Stomach (tissue), 9 donors: ENCODE data around the gene KIRREL2. TPM values are rescaled to one million over a fixed set of nuclear protein-coding genes. Genes with fewer than 3 reads are reported as not detected.
"Not testable (repeated sequence)": the region's sequence is repeated elsewhere in the genome, so short reads cannot be mapped to it uniquely, and the experiment has no call there.

Experiments
- DNase-seq, 2 donors: peaks; one replicate each; pipeline versions ENCODE4 v3.0.0 to v3.0.0-alpha.2; 2013 to 2019
- H3K27ac ChIP-seq, 5 donors: fragments of 200-600 bp in 4 of 5; sonication (generic) in 4 of 5; one replicate each; pipeline ENCODE4 v1.5.1; 2013 to 2019; ENCODE audit warnings: mild to moderate bottlenecking in 1 of 5, moderate library complexity in 1 of 5
- H3K27me3 ChIP-seq, 3 donors: fragments of 200-600 bp; sonication (generic); one replicate each; pipeline ENCODE4 v1.5.1; 2017 to 2019; ENCODE audit warnings: mixed run types in 1 of 3
- H3K36me3 ChIP-seq, 4 donors: fragments of 200-600 bp; sonication (generic); 1 replicate in 3 of 4; 2 replicates in 1 of 4; pipeline ENCODE4 v1.5.1; 2016 to 2019
- H3K4me1 ChIP-seq, 4 donors: fragments of 200-600 bp; sonication (generic); one replicate each; pipeline ENCODE4 v1.5.1; 2016 to 2019
- H3K4me3 ChIP-seq, 4 donors: fragments of 200-600 bp; sonication (generic) in 3 of 4; one replicate each; pipeline ENCODE4 v1.5.1; 2016 to 2019; ENCODE audit warnings: mild to moderate bottlenecking in 1 of 4
- H3K9me3 ChIP-seq, 4 donors: fragments of 200-600 bp; sonication (generic); one replicate each; pipeline ENCODE4 v1.5.1; 2016 to 2019
- CTCF ChIP-seq, 7 experiments: fragments of 450-650 bp in 4 of 7; fragments of 200-600 bp in 3 of 7; sonication (generic) in 3 of 7; IDR thresholded peaks; one replicate each; pipeline ENCODE4 v1.5.1; 2016 to 2019; ENCODE audit warnings: antibody characterized with exemption in 7 of 7, control low read depth in 2 of 7, mild to moderate bottlenecking in 1 of 7
- EP300 ChIP-seq: sonication (generic); formaldehyde crosslinking; IDR thresholded peaks from one replicate; pipeline ENCODE4 v1.6.1; 2017; ENCODE audit warnings: antibody characterized with exemption
- POLR2A ChIP-seq, 4 donors: fragments of 450-650 bp; IDR thresholded peaks; one replicate each; pipeline ENCODE4 v1.6.1; 2016; ENCODE audit warnings: antibody characterized with exemption in 4 of 4, control low read depth in 2 of 4, mild to moderate bottlenecking in 1 of 4, moderate library complexity in 1 of 4
- POLR2AphosphoS5 ChIP-seq, 3 donors: sonication (generic); formaldehyde crosslinking; IDR thresholded peaks; one replicate each; pipeline ENCODE4 v1.6.1; 2016; ENCODE audit warnings: antibody characterized with exemption in 3 of 3
- WGBS, 5 donors: extraction: QIAGEN DNeasy Blood & Tissue Kit in 3 of 5; methylation state at CpG; one replicate each; pipeline versions ENCODE4 v1.1.5 to v1.1.7; 2013 to 2018; 5-methylcytosine and 5-hydroxymethylcytosine counted together
- intact Hi-C: fragments of 100-400 bp; cut with DNase I; formaldehyde crosslinking; loops from one replicate; pipeline ENCODE4 v1.15.1; 2023; ENCODE audit warnings: low total_unique reads
- polyA plus RNA-seq, 3 donors: library from polyadenylated mRNA; stranded (reverse); fragments of 200-250 nt; gene quantifications; one replicate each; pipeline ENCODE4 v1.2.3, GENCODE V29; 2013
- total RNA-seq, 5 donors: library from RNA; depleted of rRNA; stranded (reverse); fragments of >200 nt; gene quantifications; one replicate each; pipeline versions ENCODE4 v1.1.0 to v1.2.3, GENCODE V29; 2014 to 2016
- donor health status: healthy with polysubstance abuse.
- donor health status: Bipolar disorder and iron deficiency.
- donor health status: healthy.

Gene KIRREL2
- total and polyA plus RNA-seq, 8 donors = 0.43 to 0.73 (median 0.61) TPM; not detected in 4

- 86 to 95% (median 93%) methylated on average over 9 to 18 of the region's 18 CpGs for WGBS, 5 donors
- H3K9me3 ChIP-seq = no peaks in the 10 kb centered on the region
- H3K27ac ChIP-seq = no peak overlapping the region
- no peak for TF ChIP-seq POLR2A (IDR thresholded peaks at IDR 0.05)
- no peak for TF ChIP-seq CTCF (IDR thresholded peaks at IDR 0.05)
- TF ChIP-seq EP300 = no peak
- no peak for TF ChIP-seq POLR2AphosphoS5 (IDR thresholded peaks at IDR 0.05)
- peaks cover 30 to 79% (median 77%) of the 10 kb centered on the region in 4 donors for H3K36me3 ChIP-seq
- no peaks in the 10 kb centered on the region for H3K4me1 ChIP-seq
- no peak overlapping the region for H3K4me3 ChIP-seq
- DNase-seq = no peak
- intact Hi-C loops = no loop called here
- H3K27me3 ChIP-seq = no peaks in the 10 kb centered on the region
These were observed 32.8 kb downstream of the KIRREL2 start for GRCh38 chr19:35889370-35890112.

- H3K9me3 ChIP-seq = no peaks in the 10 kb centered on the region
- no peaks in the 10 kb centered on the region for H3K4me1 ChIP-seq
- H3K4me3 ChIP-seq = no peak overlapping the region
- 91 to 98% (median 95%) methylated on average over 13 of the region's 13 CpGs for WGBS, 5 donors
- DNase-seq = no peak
- H3K27me3 ChIP-seq = no peaks in the 10 kb centered on the region
- TF ChIP-seq CTCF (IDR thresholded peaks at IDR 0.05) = no peak
- TF ChIP-seq POLR2A (IDR thresholded peaks at IDR 0.05) = no peak
- no peak overlapping the region for H3K27ac ChIP-seq
- H3K36me3 ChIP-seq = peaks cover 36 to 85% (median 83%) of the 10 kb centered on the region in 4 donors
- intact Hi-C loops = no loop called here
These were observed 33.5 kb downstream of the KIRREL2 start for GRCh38 chr19:35890113-35890650.

- H3K36me3 ChIP-seq = peaks cover 50 to 99% (median 96%) of the 10 kb centered on the region in 4 donors
- intact Hi-C loops = not testable (repeated sequence)
These were observed 35.1 kb downstream of the KIRREL2 start for GRCh38 chr19:35891819-35892218.

GRCh38 chr19:35894342-35894741, 37.6 kb downstream of the KIRREL2 start:
- WGBS, 5 donors = 90 to 96% (median 94%) methylated on average over 2 of the region's 2 CpGs
- H3K4me3 ChIP-seq = no peak overlapping the region
- H3K36me3 ChIP-seq = peaks cover 36 to 83% (median 81%) of the 10 kb centered on the region in 4 donors

More at GRCh38 chr19:35891819-35892218, 35.1 kb downstream of the KIRREL2 start:
- not testable (repeated sequence) for DNase-seq, H3K27ac ChIP-seq, H3K4me1 ChIP-seq, H3K4me3 ChIP-seq, H3K27me3 ChIP-seq, H3K9me3 ChIP-seq
- WGBS, 5 donors = 89 to 97% (median 93%) methylated on average over 3 of the region's 3 CpGs

More at GRCh38 chr19:35894342-35894741, 37.6 kb downstream of the KIRREL2 start:
- H3K9me3 ChIP-seq = no peaks in the 10 kb centered on the region
- no peaks in the 10 kb centered on the region for H3K27me3 ChIP-seq
- intact Hi-C loops = no loop called here
- TF ChIP-seq POLR2AphosphoS5 (IDR thresholded peaks at IDR 0.05) (no peak), POLR2A (IDR thresholded peaks at IDR 0.05) (no peak), EP300 (no peak), CTCF (IDR thresholded peaks at IDR 0.05) (no peak)
- no peak for DNase-seq
- H3K4me1 ChIP-seq = peaks cover 12 to 26% (median 15%) of the 10 kb centered on the region in 4 donors
- H3K27ac ChIP-seq = no peak overlapping the region
